ENCODE data around the gene RRP1B.

RRP1B gene

GRCh38 chr21:43737158-43737950 lies 78.0 kb downstream of the RRP1B start:
- Histone ChIP-seq H3K4me3 (ENCODE audit: low read length) (no peak overlapping the region), H3K9ac (ENCODE audit: low read depth, low read length) (no peak overlapping the region), H3K9me3 (ENCODE audit: insufficient read depth, low read depth, low read length) (no peaks in the 10 kb centered on the region), H3K27me3 (ENCODE audit: insufficient read depth, low read length) (no peaks in the 10 kb centered on the region), H3K4me1 (ENCODE audit: insufficient read depth, low read length) (peaks cover 4% of the 10 kb centered on the region; the same call in 1 of the 2 replicates), H3K27ac (ENCODE audit: low read depth, low read length) (no peak overlapping the region), H3K36me3 (ENCODE audit: insufficient read depth, low read length) (0 out of 2 replicates have a peak, but pooled peaks cover 3% of the 10 kb centered on the region)
- WGBS = 94% methylated on average over 35 of the region's 35 CpGs

GRCh38 chr21:43739621-43740435 lies 80.5 kb downstream of the RRP1B start:
- H3K36me3 ChIP-seq (ENCODE audit: insufficient read depth, low read length) = peaks cover 20% of the 10 kb centered on the region
- peak overlapping the region; percentile 80 for H3K27ac ChIP-seq (ENCODE audit: low read depth, low read length)
- H3K9me3 ChIP-seq (ENCODE audit: insufficient read depth, low read depth, low read length) = no peaks in the 10 kb centered on the region
- no peaks in the 10 kb centered on the region for H3K27me3 ChIP-seq (ENCODE audit: insufficient read depth, low read length)
- WGBS = 74% methylated on average over 25 of the region's 25 CpGs
- no peak overlapping the region for H3K4me3 ChIP-seq (ENCODE audit: low read length)
- no peak overlapping the region for H3K9ac ChIP-seq (ENCODE audit: low read depth, low read length)
- H3K4me1 ChIP-seq (ENCODE audit: insufficient read depth, low read length) = no peaks in the 10 kb centered on the region

GRCh38 chr21:43740497-43741156 lies 81.3 kb downstream of the RRP1B start:
- Histone ChIP-seq H3K27me3 (ENCODE audit: insufficient read depth, low read length) (no peaks in the 10 kb centered on the region), H3K4me3 (ENCODE audit: low read length) (no peak overlapping the region), H3K27ac (ENCODE audit: low read depth, low read length) (peak overlapping the region; percentile 80), H3K36me3 (ENCODE audit: insufficient read depth, low read length) (peaks cover 26% of the 10 kb centered on the region), H3K9ac (ENCODE audit: low read depth, low read length) (no peak overlapping the region), H3K9me3 (ENCODE audit: insufficient read depth, low read depth, low read length) (no peaks in the 10 kb centered on the region), H3K4me1 (ENCODE audit: insufficient read depth, low read length) (no peaks in the 10 kb centered on the region)
- 26% methylated on average over 21 of the region's 25 CpGs for WGBS

GRCh38 chr21:43741423-43742096 lies 82.2 kb downstream of the RRP1B start:
- H3K9ac ChIP-seq (ENCODE audit: low read depth, low read length) = no peak overlapping the region
- WGBS = 73% methylated on average over 28 of the region's 28 CpGs
- H3K36me3 ChIP-seq (ENCODE audit: insufficient read depth, low read length) = peaks cover 35% of the 10 kb centered on the region
- H3K4me3 ChIP-seq (ENCODE audit: low read length) = no peak overlapping the region
- no peaks in the 10 kb centered on the region for H3K27me3 ChIP-seq (ENCODE audit: insufficient read depth, low read length)
- H3K9me3 ChIP-seq (ENCODE audit: insufficient read depth, low read depth, low read length) = no peaks in the 10 kb centered on the region
- peak overlapping the region; percentile 62; the same call in 1 of the 2 replicates for H3K27ac ChIP-seq (ENCODE audit: low read depth, low read length)
- no peaks in the 10 kb centered on the region for H3K4me1 ChIP-seq (ENCODE audit: insufficient read depth, low read length)

- Histone ChIP-seq H3K27ac (ENCODE audit: low read depth, low read length) (no peak overlapping the region), H3K9ac (ENCODE audit: low read depth, low read length) (no peak overlapping the region), H3K36me3 (ENCODE audit: insufficient read depth, low read length) (peaks cover 48% of the 10 kb centered on the region), H3K4me3 (ENCODE audit: low read length) (no peak overlapping the region), H3K9me3 (ENCODE audit: insufficient read depth, low read depth, low read length) (no peaks in the 10 kb centered on the region), H3K27me3 (ENCODE audit: insufficient read depth, low read length) (no peaks in the 10 kb centered on the region), H3K4me1 (ENCODE audit: insufficient read depth, low read length) (no peaks in the 10 kb centered on the region)
- WGBS = 92% methylated on average over 8 of the region's 8 CpGs
Measured at GRCh38 chr21:43743947-43744346, 84.6 kb downstream of the RRP1B start.

GRCh38 chr21:43744725-43745124 lies 85.4 kb downstream of the RRP1B start:
- no peak overlapping the region for H3K9ac ChIP-seq (ENCODE audit: low read depth, low read length)
- H3K9me3 ChIP-seq (ENCODE audit: insufficient read depth, low read depth, low read length) = no peaks in the 10 kb centered on the region
- 96% methylated on average over 18 of the region's 18 CpGs for WGBS
- H3K27me3 ChIP-seq (ENCODE audit: insufficient read depth, low read length) = no peaks in the 10 kb centered on the region
- H3K36me3 ChIP-seq (ENCODE audit: insufficient read depth, low read length) = peaks cover 49% of the 10 kb centered on the region
- no peak overlapping the region for H3K4me3 ChIP-seq (ENCODE audit: low read length)
- no peak overlapping the region for H3K27ac ChIP-seq (ENCODE audit: low read depth, low read length)
- H3K4me1 ChIP-seq (ENCODE audit: insufficient read depth, low read length) = no peaks in the 10 kb centered on the region
